HG02642 (cell line): ENCODE results near the gene SNX27.
"Not testable (repeated sequence)": the region's sequence is repeated elsewhere in the genome, so short reads cannot be mapped to it uniquely, and the experiment has no call there.

ENCODE experiments used
- ATAC-seq: cut with Tn5 transposase; IDR thresholded peaks from one replicate; pipeline ENCODE4 v1.9.1; 2021; ENCODE audit warnings: mild to moderate bottlenecking; ENCODE audit not compliant: unreplicated experiment, poor library complexity

Gene SNX27

DNA sequence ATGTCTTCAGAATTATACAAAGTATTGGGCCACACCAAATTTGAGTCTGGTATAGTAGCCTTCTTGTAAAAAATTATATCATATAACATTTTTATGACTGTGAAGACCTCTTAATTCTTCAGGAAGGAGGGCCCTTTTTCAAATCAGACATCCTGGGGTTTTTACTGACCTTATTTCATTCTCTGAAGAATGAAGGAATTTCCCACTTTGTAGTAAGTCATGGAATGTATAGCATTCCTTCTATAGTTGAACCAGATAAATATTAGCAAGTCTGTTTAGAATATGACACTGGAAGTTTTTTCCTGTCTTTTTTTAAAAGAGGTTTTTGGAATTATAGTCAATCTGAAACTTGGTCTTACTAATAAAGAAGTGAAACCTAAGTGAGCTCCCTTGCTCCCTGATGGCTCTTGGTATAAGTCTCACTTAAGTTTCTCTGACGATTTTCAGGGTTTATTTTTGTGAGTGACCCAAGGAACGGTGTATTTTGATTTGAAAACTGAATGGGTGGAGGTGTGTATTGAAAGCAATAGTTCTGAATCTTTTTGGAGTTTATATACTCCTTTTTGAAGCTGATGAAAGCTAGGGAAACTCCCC lies 23.7 kb downstream of the SNX27 start:
- no peak for ATAC-seq

DNA sequence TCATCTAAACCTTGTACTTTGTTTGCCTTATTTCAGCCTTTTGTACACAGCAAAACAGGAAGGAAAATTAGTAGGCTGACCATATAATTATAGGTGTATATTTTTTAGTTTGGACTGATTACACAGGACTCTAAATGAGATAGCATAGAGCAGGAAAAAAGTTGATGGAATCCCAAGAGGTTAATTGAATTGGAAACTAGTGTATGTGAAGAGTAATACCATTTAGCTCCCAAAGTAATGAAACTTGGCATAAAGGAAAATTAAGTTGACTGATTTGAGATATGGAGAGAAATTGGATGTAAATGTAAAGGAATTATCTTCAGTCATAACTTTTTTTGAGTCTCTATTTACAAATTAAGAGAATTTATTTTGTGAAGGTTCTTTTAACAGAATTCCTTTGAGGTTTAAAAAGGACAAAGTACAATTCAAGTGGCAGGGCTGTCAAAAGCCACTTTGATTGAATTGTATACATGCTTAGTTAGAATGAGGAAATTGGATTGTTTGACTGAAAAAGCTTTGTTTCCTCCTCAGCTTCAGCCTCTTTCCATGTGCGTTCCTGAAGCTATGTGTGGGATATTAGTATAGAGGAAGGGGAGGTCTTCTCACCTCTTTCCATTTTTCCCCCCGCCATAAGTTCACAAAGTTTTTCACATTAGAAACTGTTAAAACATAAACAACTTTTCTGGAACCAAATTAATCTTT lies 26.4 kb downstream of the SNX27 start:
- no peak for ATAC-seq

DNA sequence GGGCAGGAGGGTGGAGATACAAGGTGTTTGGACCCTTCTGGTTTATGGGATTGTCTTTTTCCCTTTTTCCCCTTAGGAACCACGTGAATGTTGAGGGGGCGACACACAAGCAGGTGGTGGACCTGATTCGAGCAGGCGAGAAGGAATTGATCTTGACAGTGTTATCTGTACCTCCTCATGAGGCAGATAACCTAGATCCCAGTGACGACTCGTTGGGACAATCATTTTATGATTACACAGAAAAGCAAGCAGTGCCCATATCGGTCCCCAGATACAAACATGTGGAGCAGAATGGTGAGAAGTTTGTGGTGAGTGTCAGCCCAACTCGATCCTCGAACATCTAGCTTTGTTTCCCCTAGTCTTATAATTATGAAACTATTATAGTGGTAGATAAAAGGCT lies 27.0 kb downstream of the SNX27 start:
- no peak for ATAC-seq

DNA sequence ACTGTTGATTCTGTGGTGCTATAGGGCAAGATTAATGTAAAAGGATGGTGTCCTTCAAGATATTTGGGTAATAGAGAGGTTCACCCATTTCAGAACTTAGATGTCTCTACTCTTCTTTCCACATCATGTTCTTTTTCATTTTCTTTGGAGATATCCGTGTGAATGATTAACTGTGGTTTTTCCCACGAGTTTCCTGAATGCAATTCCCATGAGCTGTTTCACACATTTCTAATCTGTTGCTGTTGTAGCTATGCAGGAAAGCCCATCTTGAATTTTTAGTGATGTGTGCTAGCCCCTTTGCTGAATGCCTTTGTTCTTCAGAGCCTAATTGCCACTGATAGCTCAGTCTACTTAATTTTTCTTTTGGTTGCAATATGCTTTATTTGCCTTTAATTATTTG lies 27.6 kb downstream of the SNX27 start:
- ATAC-seq = no peak

DNA sequence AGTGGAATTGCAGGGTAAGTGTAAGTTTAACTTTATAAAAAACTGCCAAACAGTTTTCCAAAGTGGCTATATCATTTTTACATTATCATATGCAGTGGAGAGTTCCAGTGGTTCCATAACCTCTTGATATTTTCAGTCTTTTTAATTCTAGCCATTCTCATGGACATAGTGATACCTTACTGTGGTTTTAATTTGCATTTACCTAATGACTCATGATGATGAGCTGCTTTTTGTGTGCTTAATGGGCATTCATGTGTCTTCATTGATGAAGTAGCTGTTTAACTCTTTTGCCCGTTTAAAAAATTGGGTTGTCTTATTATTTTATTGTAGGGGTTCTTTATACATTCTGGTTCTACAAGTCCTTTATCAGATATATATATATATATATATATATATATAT lies 29.4 kb downstream of the SNX27 start:
- no peak for ATAC-seq

DNA sequence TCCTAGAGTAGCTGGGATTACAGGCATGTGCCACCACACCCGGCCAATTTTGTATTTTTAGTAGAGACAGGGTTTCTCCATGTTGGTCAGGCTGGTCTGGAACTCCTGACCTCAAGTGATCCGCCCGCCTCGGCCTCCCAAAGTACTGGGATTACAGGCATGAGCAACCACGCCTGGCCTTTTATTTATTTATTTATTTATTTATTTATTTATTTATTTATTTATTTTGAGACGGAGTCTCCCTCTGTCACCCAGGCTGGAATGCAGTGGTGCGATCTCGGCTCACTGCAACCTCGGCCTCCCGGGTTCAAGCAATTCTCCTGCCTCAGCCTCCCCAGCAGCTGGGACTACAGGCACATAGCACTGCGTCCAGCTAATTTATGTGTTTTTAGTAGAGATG lies 31.2 kb downstream of the SNX27 start:
- not testable (repeated sequence) for ATAC-seq

DNA sequence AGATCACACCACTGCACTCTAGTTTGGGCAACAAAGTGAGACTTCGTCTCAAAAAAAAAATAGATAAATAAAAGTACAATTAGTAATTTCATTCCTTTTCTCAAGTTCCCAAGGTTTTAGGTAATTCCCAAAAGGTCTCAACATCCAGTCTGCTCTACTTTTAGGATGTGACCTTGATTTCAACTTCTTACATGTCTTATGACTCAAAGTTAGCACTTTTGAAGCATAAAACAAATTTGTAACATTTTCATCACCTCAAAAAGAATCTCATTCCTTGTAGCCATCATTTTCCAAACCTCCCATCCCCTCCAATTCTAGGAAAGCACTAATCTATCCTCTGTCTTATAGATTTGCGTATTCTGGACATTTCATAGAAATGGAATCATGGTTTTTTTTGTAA lies 32.2 kb downstream of the SNX27 start:
- ATAC-seq = no peak

DNA sequence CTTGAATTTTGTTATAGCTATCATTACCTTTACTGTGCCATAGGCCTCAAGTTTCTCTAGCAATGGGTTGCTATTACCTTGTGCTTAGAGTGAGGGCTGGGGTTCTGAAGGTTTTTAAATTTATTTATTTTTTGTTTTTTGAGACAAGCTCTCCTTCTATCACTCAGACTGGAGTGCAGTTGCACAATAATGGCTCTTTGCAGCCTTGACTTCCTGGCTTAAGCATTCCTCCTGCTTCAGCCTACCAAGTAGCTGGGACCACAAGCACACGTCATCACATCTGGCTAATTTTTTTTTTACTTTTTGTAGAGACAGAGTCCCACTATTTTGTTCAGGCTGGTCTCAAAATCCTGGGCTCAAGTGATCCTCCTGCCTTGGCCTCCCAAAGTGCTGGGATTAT lies 41.5 kb downstream of the SNX27 start:
- no peak for ATAC-seq

DNA sequence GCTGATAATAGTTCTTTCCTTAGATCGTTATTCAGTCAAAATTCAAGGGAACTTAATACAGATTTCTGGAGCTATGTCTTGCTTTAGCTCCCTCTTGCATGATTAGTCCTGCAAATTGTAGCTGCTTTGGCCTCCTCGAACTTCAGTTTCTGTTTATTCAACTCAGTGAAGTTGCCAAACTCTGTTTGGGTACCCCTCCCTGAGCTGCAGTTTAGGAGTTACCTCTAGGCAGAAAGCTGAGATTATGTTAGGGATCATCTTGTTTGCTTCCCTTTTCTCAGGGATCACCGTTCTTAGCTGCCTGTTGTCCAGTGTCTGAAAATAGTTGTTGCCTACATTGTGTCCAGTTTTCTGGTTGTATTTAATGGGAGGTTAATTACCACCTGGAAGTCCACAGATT lies 43.5 kb downstream of the SNX27 start:
- ATAC-seq = no peak

DNA sequence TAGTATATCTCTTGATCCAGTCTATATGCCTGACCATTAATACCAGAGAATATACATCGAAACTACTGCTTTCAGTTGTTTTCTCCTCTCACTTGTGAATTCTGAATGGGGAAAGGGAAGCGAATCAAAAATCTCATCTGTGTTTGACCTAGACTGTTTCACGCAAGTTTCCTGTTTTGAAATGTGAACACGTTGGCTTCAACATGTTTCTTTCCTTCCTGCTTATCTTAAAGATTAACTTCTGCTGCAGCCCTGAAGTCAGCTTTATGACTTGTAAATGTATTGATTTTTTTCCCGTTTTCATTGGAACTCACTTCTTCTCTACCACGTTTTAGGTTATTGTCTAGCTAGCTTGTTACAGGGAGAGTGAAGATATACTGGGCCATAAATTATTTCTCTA lies 49.9 kb downstream of the SNX27 start:
- ATAC-seq = no peak

DNA sequence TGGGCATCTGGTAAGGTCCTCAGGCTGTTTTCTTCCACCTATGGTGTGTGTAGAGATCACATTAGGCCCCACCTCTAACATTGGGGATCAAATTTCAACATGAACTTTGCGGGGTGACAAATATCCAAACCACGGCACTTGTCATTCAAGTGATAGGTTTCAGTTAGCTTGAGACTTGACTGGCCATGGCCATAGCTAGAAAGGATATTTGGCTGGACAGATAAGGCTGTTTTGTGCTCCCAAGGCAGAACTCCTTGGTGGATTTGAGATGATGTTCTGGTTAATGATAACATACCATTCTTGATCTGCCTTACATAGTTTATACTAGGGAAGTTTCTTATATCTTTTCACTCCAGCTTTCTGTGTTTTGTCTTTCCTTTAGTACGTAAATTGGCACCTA lies 56.2 kb downstream of the SNX27 start:
- ATAC-seq = no peak

DNA sequence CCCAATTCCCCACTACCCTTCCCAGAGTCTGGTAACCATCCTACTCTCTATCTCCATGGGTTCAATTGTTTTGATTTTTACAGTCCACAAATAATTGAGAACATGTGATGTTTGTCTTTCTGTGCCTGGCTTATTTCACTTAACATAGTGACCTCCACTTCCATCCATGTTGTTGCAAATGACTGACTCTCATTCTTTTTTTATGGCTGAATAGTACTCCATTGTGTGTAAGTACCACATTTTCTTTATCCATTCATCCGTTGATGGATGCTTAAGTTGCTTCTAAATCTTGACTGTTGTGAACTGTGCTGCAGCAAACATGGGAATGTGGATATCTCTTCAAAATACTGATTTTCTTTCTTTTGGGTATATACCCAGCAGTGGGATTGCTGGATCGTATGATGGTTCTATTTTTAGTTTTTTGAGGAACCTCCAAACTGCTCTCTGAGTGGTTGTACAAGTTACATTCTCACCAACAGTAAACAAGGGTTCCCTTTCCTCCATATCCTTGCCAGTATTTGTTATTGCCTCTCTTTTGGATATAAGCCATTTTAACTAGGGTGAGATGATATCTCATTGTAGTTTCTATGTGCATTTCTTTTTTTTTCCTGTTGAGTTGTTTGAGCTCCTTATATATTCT lies 58.3 kb downstream of the SNX27 start:
- not testable (repeated sequence) for ATAC-seq

DNA sequence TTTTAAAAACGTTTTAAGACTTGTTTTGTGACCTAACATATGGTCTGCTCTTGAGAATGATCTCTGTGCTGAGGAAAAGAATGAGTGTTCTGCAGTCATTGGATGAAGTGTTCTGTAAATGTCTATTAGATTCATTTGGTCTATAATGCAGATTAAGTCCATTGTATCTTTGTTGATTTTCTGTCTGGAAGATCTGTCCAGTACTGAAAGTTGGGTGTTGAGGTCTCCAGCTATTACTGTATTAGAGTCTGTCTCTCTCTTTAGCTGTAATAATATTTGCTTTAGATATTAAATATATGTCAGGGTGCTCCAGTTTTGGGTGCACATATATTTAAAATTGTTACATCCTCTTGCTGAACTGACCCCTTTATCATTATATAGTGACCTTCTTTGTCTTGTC lies 61.6 kb downstream of the SNX27 start:
- ATAC-seq = no peak

DNA sequence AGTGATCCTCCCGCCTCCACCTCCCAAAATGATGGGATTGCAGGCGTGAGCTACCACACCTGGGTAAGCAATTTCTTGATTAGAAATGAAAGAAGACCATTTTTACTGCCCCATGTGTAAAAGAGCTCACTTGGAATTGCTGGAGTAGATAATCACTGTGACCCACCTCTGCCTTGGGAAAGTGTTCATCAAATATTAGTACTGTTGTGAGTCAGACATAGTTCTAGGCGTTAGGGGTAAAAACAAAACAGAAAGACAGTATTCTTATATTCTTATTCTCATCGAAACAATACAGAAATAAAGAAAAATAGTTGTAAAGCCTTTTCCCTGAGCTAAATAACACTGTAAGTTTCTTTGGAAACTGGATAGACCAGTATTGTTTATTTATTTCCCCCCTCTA lies 68.5 kb downstream of the SNX27 start:
- no peak for ATAC-seq

DNA sequence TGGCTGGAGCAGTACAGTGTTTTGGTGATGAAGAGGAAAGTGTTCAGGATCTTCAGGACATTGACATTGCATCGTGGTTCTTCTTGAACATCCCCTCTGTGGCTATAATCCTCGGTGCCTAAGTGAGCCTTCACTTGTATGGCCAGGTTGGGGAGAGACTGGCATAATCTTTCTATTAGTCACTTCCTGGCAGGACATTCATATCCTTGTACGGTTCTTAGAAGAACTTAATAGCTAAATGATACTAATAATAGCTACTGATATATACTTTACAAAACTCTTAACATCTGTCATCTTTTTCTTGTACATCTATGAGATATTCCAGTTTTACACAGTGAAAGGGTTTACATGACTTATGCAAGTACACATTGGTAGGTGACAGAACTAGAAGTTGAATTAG lies 69.0 kb downstream of the SNX27 start:
- no peak for ATAC-seq

DNA sequence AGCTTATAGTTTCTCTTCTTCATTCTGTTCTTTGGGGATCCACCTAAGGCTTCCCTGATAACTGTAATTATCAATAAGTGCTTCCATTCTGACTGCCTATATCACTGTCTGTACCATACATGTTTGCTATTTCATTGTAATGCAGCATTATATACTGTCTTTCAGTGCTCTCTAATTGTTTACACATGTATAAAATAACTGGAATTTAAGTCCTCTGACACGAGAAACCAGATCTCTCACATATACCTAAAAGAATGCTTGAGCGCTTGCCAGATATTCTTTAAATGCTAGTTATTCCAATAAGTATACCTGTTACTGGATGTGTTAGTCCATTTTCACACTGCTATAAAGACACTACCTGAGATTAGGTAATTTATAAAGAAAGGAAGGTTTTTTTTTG lies 70.1 kb downstream of the SNX27 start:
- no peak for ATAC-seq

DNA sequence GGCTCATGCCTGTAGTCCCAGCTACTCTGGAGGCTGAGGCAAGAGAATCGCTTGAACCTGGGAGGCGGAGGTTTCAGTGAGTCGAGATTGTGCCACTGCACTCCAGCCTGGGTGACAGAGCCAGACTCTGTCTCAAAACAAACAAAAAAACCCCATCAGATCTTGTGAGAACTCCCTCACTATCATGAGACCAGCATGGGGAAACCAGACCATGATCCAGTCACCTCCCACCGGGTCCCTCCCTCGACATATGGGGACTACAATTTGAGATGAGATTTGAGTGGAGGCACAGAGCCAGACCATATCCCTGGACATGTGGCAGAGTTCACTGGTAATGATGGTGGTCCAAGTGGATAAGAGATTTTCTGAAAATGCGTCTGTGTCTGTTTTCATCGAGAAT lies 71.1 kb downstream of the SNX27 start:
- not testable (repeated sequence) for ATAC-seq

DNA sequence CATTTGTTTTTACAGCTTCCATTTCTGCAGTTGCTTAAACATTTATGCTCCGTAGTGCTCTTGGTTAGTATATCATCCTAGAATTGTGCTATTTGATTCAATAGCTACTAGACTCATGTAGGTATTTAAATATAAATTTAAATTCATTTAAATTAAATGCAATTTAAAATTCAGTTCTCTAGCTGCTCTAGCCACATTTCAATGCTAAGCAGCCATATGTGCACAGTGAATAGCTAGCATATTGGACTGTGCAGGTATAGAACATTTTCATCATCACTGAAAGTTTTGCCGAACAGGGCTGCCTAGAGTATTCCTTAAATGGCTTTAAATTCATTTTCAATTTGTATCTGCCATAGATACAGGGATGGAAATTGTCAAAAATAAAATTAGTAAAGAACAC lies 72.3 kb downstream of the SNX27 start:
- no peak for ATAC-seq

DNA sequence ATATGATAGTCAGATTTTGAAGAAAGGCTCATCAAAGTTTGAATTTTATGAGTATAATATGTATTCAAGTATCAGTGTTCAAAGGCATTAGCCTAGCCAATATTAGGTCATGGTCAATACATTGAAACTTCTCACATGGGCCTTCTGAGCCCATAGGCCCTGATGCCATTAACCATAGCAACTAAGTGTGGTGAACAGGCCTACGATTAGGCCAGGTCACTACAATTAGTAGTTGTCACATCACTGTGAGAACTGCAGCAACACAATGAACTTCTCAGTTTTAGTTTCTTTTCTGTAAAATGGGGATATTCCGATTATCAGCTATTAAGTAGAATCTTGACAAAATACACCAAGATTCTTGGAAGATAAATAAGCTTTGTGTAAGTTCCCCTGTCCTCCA lies 74.7 kb downstream of the SNX27 start:
- no peak for ATAC-seq

DNA sequence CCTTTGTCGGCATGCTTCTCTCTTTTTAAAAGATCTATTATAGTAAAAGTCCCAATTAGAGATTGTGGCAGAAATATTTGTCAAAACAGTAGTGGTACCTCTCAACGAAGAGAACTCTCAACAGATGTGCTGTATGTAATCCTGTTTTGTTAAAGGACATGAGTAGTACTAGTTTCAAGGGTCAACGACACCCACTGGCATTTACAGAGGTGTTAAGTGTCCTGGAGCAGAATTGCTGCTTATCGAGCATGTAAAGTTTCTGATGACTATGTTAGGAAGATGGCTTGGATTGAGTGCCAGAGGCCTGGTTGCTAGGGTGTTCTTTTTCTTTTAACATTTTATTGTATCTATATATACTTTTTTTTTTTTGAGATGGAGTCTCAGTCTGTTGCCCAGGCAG lies 77.6 kb downstream of the SNX27 start:
- ATAC-seq = no peak

DNA sequence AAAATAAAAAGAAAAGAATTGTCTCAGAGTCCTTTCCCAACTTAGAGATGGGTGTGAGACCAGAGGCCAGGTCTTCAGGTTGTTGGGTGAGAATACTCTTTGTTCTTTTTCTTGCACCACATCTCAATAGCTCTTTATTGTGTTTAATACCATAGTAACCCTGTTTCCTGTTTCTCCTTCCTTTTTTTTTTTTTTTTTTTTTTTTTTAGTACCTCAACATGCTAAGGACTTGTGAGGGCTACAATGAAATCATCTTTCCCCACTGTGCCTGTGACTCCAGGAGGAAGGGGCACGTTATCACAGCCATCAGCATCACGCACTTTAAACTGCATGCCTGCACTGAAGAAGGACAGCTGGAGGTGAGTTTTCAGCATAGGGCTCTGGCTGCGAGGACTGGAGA lies 80.4 kb downstream of the SNX27 start:
- no peak for ATAC-seq

DNA sequence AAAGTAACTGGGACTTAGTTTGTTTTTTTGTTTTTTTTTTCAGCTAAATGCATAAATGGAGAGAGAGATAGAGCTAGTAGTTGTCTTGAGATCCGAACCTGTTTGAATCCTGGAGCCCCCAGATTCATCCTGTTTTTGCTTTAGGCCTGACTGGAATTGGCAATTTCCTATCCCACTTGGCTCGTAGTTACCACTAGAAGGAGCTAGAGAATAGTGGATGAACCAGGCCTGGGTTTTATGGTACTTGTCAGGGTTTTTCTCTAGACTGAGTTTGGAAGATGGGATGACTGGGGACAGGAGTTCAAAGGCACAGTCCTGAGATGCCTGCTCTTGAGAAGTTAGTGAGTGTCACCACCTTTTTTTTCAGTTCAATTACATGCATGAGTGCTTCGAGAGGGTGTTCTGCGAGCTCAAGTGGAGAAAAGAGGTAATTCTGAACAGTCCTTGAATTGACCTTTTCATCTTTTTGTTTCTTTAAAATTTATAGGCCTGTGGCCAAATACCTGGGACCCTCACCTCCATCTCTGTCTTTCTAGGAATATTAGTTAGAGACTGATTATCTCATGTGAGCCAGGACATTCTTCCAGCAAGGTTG lies 81.3 kb downstream of the SNX27 start:
- no peak for ATAC-seq
